Osteocyte (in vitro differentiated cells): ENCODE results near the gene CASQ1. TPM values are rescaled to one million over a fixed set of nuclear protein-coding genes. Genes with fewer than 3 reads are reported as not detected.

Experiments used
- DNase-seq: peaks from one replicate; pipeline ENCODE4 v3.0.0; 2021; ENCODE audit warnings: mixed read lengths; ENCODE audit not compliant: unreplicated experiment; ENCODE audit errors: extremely low spot score
- H3K27ac Mint-ChIP-seq: one replicate; pipeline ENCODE4 v1.8.0; 2021; ENCODE audit warnings: mild to moderate bottlenecking, mixed read lengths; ENCODE audit not compliant: unreplicated experiment
- H3K27me3 Mint-ChIP-seq: one replicate; pipeline ENCODE4 v1.8.0; 2021; ENCODE audit warnings: mixed read lengths; ENCODE audit not compliant: unreplicated experiment
- H3K36me3 Mint-ChIP-seq: one replicate; pipeline ENCODE4 v1.8.0; 2021; ENCODE audit warnings: mixed read lengths; ENCODE audit not compliant: unreplicated experiment
- H3K4me1 Mint-ChIP-seq: one replicate; pipeline ENCODE4 v1.8.0; 2021; ENCODE audit warnings: mixed read lengths; ENCODE audit not compliant: unreplicated experiment
- H3K4me3 Mint-ChIP-seq: one replicate; pipeline ENCODE4 v1.8.0; 2021; ENCODE audit warnings: mild to moderate bottlenecking, moderate library complexity, mixed read lengths; ENCODE audit not compliant: unreplicated experiment
- H3K9me3 Mint-ChIP-seq: one replicate; pipeline ENCODE4 v1.8.0; 2021; ENCODE audit warnings: mixed read lengths; ENCODE audit not compliant: unreplicated experiment
- CTCF ChIP-seq: fragments of 200-600 bp; sonication (generic); IDR thresholded peaks from 2 replicates; pipeline ENCODE4 v1.5.0; 2021; ENCODE audit warnings: antibody characterized with exemption, mild to moderate bottlenecking, moderate library complexity
- total RNA-seq: library from RNA; stranded (reverse); gene quantifications from 2 replicates; pipeline ENCODE4 v1.2.1, GENCODE V29; 2021

Gene CASQ1
- total RNA-seq, 1 donor from 2014 or later, result not detected

- TF ChIP-seq CTCF, result no peak
- no peak overlapping the region for H3K4me3 Mint-ChIP-seq
- H3K27ac Mint-ChIP-seq, result no peak overlapping the region
- H3K4me1 Mint-ChIP-seq, result peaks cover 3% of the 10 kb centered on the region
- H3K27me3 Mint-ChIP-seq, result peaks cover 40% of the 10 kb centered on the region
- no peaks in the 10 kb centered on the region for H3K9me3 Mint-ChIP-seq
- DNase-seq, result no peak
- no peaks in the 10 kb centered on the region for H3K36me3 Mint-ChIP-seq
These were observed 27.4 kb upstream of the CASQ1 start for GRCh38 chr1:160162931-160163330.

- TF ChIP-seq CTCF, result no peak
- Mint-ChIP-seq H3K36me3 (no peaks in the 10 kb centered on the region), H3K4me3 (no peak overlapping the region), H3K27me3 (peaks cover 37% of the 10 kb centered on the region), H3K4me1 (peaks cover 6% of the 10 kb centered on the region), H3K27ac (no peak overlapping the region), H3K9me3 (no peaks in the 10 kb centered on the region)
- DNase-seq, result no peak
These were observed 26.8 kb upstream of the CASQ1 start for GRCh38 chr1:160163615-160164014.

GRCh38 chr1:160164121-160164520, 26.3 kb upstream of the CASQ1 start:
- no peak for DNase-seq
- Mint-ChIP-seq H3K9me3 (no peaks in the 10 kb centered on the region), H3K4me3 (no peak overlapping the region), H3K36me3 (no peaks in the 10 kb centered on the region), H3K4me1 (peaks cover 11% of the 10 kb centered on the region), H3K27ac (no peak overlapping the region), H3K27me3 (peaks cover 32% of the 10 kb centered on the region)
- no peak for TF ChIP-seq CTCF

- Mint-ChIP-seq H3K4me1 (peaks cover 31% of the 10 kb centered on the region), H3K9me3 (no peaks in the 10 kb centered on the region), H3K27me3 (peaks cover 29% of the 10 kb centered on the region), H3K4me3 (no peak overlapping the region), H3K27ac (no peak overlapping the region), H3K36me3 (no peaks in the 10 kb centered on the region)
- TF ChIP-seq CTCF, result no peak
- DNase-seq, result no peak
These were observed 24.1 kb upstream of the CASQ1 start for GRCh38 chr1:160166166-160166868.

- peaks cover 28% of the 10 kb centered on the region for H3K27me3 Mint-ChIP-seq
- H3K4me1 Mint-ChIP-seq, result peaks cover 38% of the 10 kb centered on the region
- H3K27ac Mint-ChIP-seq, result no peak overlapping the region
- no peak for DNase-seq
- TF ChIP-seq CTCF, result no peak
- no peaks in the 10 kb centered on the region for H3K9me3 Mint-ChIP-seq
- no peaks in the 10 kb centered on the region for H3K36me3 Mint-ChIP-seq
- H3K4me3 Mint-ChIP-seq, result no peak overlapping the region
These were observed 23.3 kb upstream of the CASQ1 start for GRCh38 chr1:160167056-160167455.
